D721Med (cell line): ENCODE results near the gene TJAP1.

Experiments
- DNase-seq: peaks from one replicate; pipeline ENCODE4 v3.0.0; 2011; ENCODE audit warnings: low spot score; ENCODE audit not compliant: insufficient read length
- FAIRE-seq: peaks from 2 replicates; lab custom pipeline; 2011; peaks lifted over from hg19 to GRCh38; lab: Jason Lieb, UNC
- TF ChIP-seq, protein P1 (sequence below): IDR thresholded peaks from 2 replicates; pipeline ENCODE4 v1.5.1; 2012; ENCODE audit warnings: mild to moderate bottlenecking, control low read depth; ENCODE audit not compliant: insufficient read depth; ENCODE audit errors: missing control alignments

Gene TJAP1

GRCh38 chr6:43504756-43505593, 27.6 kb downstream of the TJAP1 start:
- TF ChIP-seq, protein P1, sequence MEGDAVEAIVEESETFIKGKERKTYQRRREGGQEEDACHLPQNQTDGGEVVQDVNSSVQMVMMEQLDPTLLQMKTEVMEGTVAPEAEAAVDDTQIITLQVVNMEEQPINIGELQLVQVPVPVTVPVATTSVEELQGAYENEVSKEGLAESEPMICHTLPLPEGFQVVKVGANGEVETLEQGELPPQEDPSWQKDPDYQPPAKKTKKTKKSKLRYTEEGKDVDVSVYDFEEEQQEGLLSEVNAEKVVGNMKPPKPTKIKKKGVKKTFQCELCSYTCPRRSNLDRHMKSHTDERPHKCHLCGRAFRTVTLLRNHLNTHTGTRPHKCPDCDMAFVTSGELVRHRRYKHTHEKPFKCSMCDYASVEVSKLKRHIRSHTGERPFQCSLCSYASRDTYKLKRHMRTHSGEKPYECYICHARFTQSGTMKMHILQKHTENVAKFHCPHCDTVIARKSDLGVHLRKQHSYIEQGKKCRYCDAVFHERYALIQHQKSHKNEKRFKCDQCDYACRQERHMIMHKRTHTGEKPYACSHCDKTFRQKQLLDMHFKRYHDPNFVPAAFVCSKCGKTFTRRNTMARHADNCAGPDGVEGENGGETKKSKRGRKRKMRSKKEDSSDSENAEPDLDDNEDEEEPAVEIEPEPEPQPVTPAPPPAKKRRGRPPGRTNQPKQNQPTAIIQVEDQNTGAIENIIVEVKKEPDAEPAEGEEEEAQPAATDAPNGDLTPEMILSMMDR: no peak
- FAIRE-seq (no peak), DNase-seq (no peak)

GRCh38 chr6:43505718-43506117, 28.3 kb downstream of the TJAP1 start:
- FAIRE-seq: no peak
- TF ChIP-seq, protein P1: no peak
- no peak for DNase-seq

DNA sequence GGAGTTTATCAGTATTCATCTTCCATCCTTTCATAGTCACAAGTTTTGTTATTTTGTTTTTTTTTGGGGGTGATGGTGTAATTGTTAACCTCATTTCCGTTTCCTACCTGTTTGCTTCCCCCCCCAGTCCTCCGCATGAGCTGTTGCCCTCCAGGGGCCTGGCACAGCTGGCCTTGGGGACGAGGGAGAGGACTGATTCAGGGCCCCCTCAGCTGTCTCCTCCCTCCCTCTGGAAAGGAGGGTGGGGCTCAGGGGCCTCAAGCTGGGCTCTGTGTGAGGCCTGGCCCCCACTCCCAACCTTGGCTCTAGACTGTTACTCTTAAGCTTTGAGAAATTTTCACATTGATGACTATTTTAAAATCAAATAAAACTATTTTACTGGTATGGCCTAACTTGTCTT, 28.8 kb downstream of the TJAP1 start:
- DNase-seq (no peak), FAIRE-seq (no peak)
- TF ChIP-seq, protein P1: no peak

- DNase-seq: peak; percentile 58
- no peak for FAIRE-seq
- TF ChIP-seq, protein P1: peak; percentile 91
Observed at GRCh38 chr6:43506667-43507471, 29.5 kb downstream of the TJAP1 start.

GRCh38 chr6:43508481-43509141, 31.2 kb downstream of the TJAP1 start:
- DNase-seq (no peak), FAIRE-seq (no peak)
- TF ChIP-seq, protein P1: no peak

DNA sequence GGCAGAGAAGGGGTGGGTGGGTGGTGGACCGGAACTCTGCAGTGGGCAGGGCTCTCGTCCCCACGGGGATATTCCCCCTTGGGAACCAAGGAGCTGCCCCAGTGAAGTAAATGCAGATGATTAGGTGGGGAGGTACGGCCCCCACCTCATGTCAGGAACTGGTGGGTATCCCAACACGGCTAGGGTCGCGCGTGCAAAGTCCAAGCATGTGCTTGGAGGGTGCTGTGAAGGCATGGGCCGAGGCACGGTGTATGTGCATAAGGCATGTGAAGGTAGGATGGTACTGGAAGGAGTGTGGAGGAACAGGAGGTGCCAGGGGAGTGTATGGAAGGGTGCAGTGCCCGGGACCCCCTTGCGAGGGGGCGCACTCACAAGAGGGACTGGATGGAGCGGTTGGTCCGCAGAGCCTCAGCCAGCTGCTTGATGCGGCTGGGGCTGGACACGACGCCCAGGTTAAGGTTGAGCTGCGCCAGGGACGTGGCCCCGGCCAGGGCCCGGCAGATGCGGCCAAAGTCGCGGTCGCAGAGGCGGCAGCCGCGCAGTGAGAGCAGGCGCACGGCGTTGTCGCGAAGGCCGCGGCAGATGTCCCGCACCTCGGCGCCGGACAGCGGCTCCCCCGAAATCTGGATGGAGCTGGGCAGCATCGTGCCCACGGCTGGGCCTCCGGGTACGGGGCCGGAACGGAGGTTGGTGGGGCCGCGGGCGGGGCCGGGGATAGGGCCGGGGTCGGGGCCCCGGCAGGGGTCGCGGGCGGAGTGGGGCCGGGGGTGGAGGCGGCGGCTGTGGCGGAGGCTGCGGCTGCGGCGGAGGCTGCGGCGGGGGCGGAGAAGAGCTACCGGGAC, 32.0 kb downstream of the TJAP1 start:
- FAIRE-seq (no peak), DNase-seq (no peak)
- TF ChIP-seq, protein P1: no peak
